Melanocyte of skin (primary cell): ENCODE data around the gene HORMAD1. TPM values are rescaled to one million over a fixed set of nuclear protein-coding genes. Genes with fewer than 3 reads are reported as not detected.

Source experiments
- small RNA-seq, 2 donors: library from RNA; depleted of rRNA; stranded (forward); fragments of <200 nt; gene quantifications; one replicate each; pipeline ENCODE3, GENCODE V24; 2012
- total RNA-seq, 2 donors: library from RNA; depleted of rRNA; stranded (reverse); fragments of >200 nt; gene quantifications; 2 replicates each; pipeline ENCODE4 v1.2.3, GENCODE V29; 2012

HORMAD1 gene, protein sequence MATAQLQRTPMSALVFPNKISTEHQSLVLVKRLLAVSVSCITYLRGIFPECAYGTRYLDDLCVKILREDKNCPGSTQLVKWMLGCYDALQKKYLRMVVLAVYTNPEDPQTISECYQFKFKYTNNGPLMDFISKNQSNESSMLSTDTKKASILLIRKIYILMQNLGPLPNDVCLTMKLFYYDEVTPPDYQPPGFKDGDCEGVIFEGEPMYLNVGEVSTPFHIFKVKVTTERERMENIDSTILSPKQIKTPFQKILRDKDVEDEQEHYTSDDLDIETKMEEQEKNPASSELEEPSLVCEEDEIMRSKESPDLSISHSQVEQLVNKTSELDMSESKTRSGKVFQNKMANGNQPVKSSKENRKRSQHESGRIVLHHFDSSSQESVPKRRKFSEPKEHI
- total RNA-seq, result under 1 TPM in 1 of 2 donors, not detected in 1; 0.34 TPM

DNA sequence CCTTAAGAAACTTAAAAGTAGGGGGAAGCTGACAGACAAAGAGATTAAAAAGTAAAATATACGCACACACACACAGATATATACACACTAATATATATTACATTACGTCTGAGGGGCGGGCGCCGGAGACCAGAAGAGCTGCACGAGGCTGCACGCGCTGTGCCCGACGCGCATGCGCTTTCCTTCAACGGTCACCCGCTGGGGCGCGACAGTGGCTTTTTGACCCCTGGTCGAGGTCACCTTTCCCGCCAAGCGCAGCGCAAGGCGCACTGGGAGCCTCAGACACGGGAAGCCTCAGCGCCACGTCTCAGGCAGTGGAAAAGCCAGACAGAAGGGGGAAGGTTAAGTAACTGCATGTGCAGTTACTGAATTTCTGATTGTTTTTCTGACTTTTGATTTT lies at the start of gene HORMAD1:
HORMAD1 (minus strand) TSS at position 193 of the 400 bp plus-strand sequence. CDS start 1,390 bp downstream, outside the sequence.

DNA sequence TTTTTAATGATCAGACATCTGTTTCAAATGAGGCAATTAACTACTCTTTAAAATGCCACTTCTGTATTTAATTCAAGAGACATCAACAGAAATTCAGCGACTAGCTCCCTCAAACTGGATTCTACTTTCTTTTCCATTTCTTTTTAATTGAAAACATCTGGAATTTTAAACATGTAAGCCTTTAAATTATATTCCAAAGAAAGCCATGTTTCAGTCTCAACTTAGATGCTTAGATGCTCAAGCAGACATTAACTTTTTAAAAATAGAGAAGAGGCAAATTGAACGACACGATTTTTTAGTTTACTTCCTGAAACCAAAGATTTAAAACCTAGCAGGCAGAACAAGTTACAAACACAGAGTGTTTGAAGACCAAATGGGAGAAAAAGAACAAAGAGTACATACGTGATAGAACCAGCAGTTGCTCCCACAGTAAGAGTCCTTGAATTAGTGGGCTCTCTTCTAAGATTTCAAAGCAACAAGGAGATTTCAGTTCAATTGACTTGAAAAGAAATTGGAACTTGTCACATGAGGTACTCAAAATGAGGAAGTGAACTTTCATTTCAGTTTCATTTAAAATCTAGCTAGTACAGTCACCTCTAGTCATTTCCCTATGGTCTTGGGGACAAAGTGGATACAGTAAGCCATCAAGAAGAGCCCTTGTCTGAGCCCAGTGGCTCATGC lies 44.7 kb upstream of the HORMAD1 start, which contains the start of gene CTSS:
CTSS (minus strand) TSS at position 483 of the 681 bp plus-strand sequence. CDS start 1,015 bp downstream, outside the sequence.

DNA sequence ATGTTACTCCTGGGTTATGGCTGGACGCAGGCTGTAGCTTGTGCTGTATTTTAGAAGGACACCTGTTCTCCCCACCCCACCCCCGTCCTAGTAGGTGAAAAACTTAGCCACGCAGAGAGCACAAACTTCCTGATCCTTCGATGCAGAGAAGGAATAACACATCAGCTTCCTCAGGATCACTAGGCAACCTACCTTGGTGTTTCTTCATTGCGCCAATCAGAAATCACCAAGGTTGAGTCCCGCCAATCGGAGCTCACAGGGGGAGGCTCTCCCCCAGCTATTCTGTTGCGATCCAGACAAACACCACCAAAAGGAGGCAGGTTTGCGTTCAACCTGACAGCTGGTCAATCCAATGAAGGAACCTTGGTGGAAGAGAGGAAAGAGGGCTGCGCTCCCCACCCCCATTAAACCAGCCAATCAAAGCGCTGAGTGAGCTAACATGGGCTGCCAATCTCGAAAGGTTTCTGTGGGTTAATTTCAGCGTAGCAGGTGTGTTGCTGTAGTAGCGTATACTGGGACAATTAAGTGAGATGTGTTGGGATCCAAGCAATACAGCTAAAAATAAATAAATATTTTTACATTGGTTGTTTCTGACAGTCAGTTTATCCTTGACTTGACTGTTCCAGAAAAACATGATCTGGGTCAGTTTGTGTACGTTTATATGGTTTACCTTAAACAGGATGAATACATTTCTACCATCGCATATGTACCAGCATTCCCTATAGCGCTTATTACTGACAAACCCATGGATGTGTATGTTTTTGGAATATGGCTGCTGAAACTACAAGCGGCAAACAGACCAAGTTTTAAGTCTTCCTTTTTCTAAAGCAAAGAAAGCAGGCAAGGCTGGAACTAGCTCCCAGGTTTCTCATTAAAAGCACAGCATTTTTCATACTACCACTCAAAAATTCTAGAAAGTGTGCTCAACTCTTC lies 23.4 kb downstream of the HORMAD1 start, which contains the start of gene GOLPH3L:
GOLPH3L (minus strand) TSS at position 160 of the 933 bp plus-strand sequence. CDS start 2,316 bp downstream, outside the sequence.

Small RNA genes within 50 kb of the gene (small RNA-seq; reads per million reads assigned to genes)
- 0 reads per million in 2 donors for gene RNU6-1042P

Other genes starting within 250 kb of the HORMAD1 start
- gene TARS2, start 233.5 kb downstream of the HORMAD1 start, total RNA-seq, result 10 to 100 TPM; 28.9 to 34.3 TPM
- gene ECM1, start 212.8 kb downstream of the HORMAD1 start, total RNA-seq, result 10 to 100 TPM; 53.9 to 61.9 TPM
- gene FALEC, start 205.1 kb downstream of the HORMAD1 start, total RNA-seq, result not detected
- under 1 TPM; 0.34 to 0.67 TPM for gene ADAMTSL4, start 171.5 kb downstream of the HORMAD1 start, total RNA-seq
- gene MCL1, start 141.3 kb downstream of the HORMAD1 start, total RNA-seq, result 100 to 1,000 TPM; 116 to 178 TPM
- gene ENSA, start 91.3 kb downstream of the HORMAD1 start, total RNA-seq, result 10 to 100 TPM; 73.3 to 88.8 TPM
- gene GOLPH3L, start 23.7 kb downstream of the HORMAD1 start, total RNA-seq, result 10 to 100 TPM; 14.8 to 15.7 TPM
- gene CTSS, start 44.9 kb upstream of the HORMAD1 start, total RNA-seq, result 10 to 100 TPM in 1 of 2 donors, 1 to 10 TPM in 1; 5.7 to 55.7 TPM
- gene CTSK, start 87.4 kb upstream of the HORMAD1 start, total RNA-seq, result 100 to 1,000 TPM; 311 to 511 TPM
- gene ARNT, start 155.7 kb upstream of the HORMAD1 start, total RNA-seq, result 10 to 100 TPM; 25.0 to 40.6 TPM
- not detected for gene CTXND2, start 166.2 kb upstream of the HORMAD1 start, total RNA-seq
- gene SETDB1, start 205.5 kb upstream of the HORMAD1 start, total RNA-seq, result 10 to 100 TPM; 31.3 to 33.0 TPM